HCT116 (cell line): Measurements from ENCODE around the gene MAP3K4. TPM values are rescaled to one million over a fixed set of nuclear protein-coding genes. Genes with fewer than 3 reads are reported as not detected.

Experiments used
- ATAC-seq: fragments of 200-7000 bp; cut with Tn5 transposase; 2 replicates; pipeline ENCODE4 v1.9.1; 2020; ENCODE audit warnings: mild to moderate bottlenecking, moderate library complexity
- BruUV-seq: library from RNA; stranded (reverse); fragments of 400-500 nt; replicated peaks from 2 replicates; lab custom pipeline; 2021; lab: Mats Ljungman, UMichigan
- CTCF ChIA-PET: fragments of 300-600 bp; sonication (Branson Sonifier 250); formaldehyde crosslinking; loops from one replicate; lab custom pipeline; 2021; ENCODE audit warnings: antibody characterized with exemption; lab: Charles Lee
- POLR2A ChIA-PET: fragments of 300-600, 350-600 bp; sonication (Branson Sonifier 250); formaldehyde crosslinking; loops from one replicate; lab custom pipeline; 2021; ENCODE audit warnings: antibody characterized with exemption; lab: Charles Lee
- RAD21 ChIA-PET, 2 experiments: fragments of 300-600 bp; sonication (Branson Sonifier 250); formaldehyde crosslinking; loops; one replicate each; lab custom pipeline; 2023; ENCODE audit warnings: low total read pairs in 2 of 2; ENCODE audit not compliant: uncharacterized antibody in 2 of 2, unreplicated experiment in 2 of 2, low non-redundant PET in 1 of 2; lab: Charles Lee
- DNase-seq: peaks from one replicate; pipeline ENCODE4 v3.0.0-alpha.2; 2010; ENCODE audit warnings: low read depth, low spot score
- H2AFZ ChIP-seq: fragments of 200-600 bp; shearing (Covaris generic), sonication (generic); 2 replicates; pipeline ENCODE4 v1.6.1; 2017; ENCODE audit warnings: low read depth, mixed run types, mixed read lengths, antibody characterized with exemption, low read length; ENCODE audit not compliant: poor library complexity, severe bottlenecking
- H3K27ac ChIP-seq: 2 replicates; pipeline ENCODE4 v1.5.1; 2012; ENCODE audit warnings: low read depth, low read length
- H3K27me3 ChIP-seq: fragments of 200-600 bp; sonication (generic); 2 replicates; pipeline ENCODE4 v1.6.1; 2016; ENCODE audit warnings: mixed run types, low read length, mixed read lengths; ENCODE audit not compliant: insufficient read depth
- H3K36me3 ChIP-seq, 2 experiments: fragments of 200-500 bp in 1 of 2; fragments of 200-600 bp in 1 of 2; sonication (Bioruptor generic) in 1 of 2; sonication (generic) in 1 of 2; 2 replicates each; pipeline versions ENCODE4 v1.5.1 to v1.6.1; 2014 to 2016; ENCODE audit warnings: low read length in 2 of 2, inconsistent platforms in 1 of 2, mixed read lengths in 1 of 2, mixed run types in 1 of 2; ENCODE audit not compliant: insufficient read depth in 2 of 2, control insufficient read depth in 1 of 2
- H3K4me1 ChIP-seq, 2 experiments: fragments of 200-600 bp in 1 of 2; sonication (generic) in 1 of 2; 2 replicates each; pipeline versions ENCODE4 v1.5.1 to v1.6.1; 2012 to 2017; ENCODE audit warnings: low read length in 2 of 2, inconsistent platforms in 1 of 2, mild to moderate bottlenecking in 1 of 2, mixed read lengths in 1 of 2, mixed run types in 1 of 2, moderate library complexity in 1 of 2; ENCODE audit not compliant: insufficient read depth in 2 of 2, control insufficient read depth in 1 of 2
- H3K4me2 ChIP-seq: fragments of 200-600 bp; sonication (generic); 2 replicates; pipeline ENCODE4 v1.6.1; 2017; ENCODE audit warnings: mixed run types, low read length, mixed read lengths
- H3K4me3 ChIP-seq, 2 experiments: fragments of 200-600 bp in 1 of 2; sonication (generic) in 1 of 2; replicated peaks in 1 of 2; 2 replicates each; pipeline ENCODE4 v1.5.1; 2011 to 2016; ENCODE audit warnings: low read length in 2 of 2, control low read depth in 1 of 2, low read depth in 1 of 2, mild to moderate bottlenecking in 1 of 2, mixed read lengths in 1 of 2, mixed run types in 1 of 2
- H3K79me2 ChIP-seq: fragments of 200-600 bp; sonication (generic); 2 replicates; pipeline ENCODE4 v1.6.1; 2017; ENCODE audit warnings: mild to moderate bottlenecking, mixed run types, low read length, moderate library complexity, mixed read lengths; ENCODE audit not compliant: insufficient read depth
- H3K9ac ChIP-seq: fragments of 200-600 bp; sonication (generic); 2 replicates; pipeline ENCODE4 v1.6.1; 2016; ENCODE audit warnings: low read length, mixed read lengths
- H3K9me2 ChIP-seq: fragments of 200-600 bp; sonication (generic), shearing (Covaris generic); 2 replicates; pipeline ENCODE4 v1.6.1; 2017; ENCODE audit warnings: mixed run types, mild to moderate bottlenecking, moderate library complexity; ENCODE audit not compliant: insufficient read depth
- H3K9me3 ChIP-seq, 2 experiments: fragments of 200-500 bp in 1 of 2; fragments of 200-600 bp in 1 of 2; sonication (Bioruptor generic) in 1 of 2; sonication (generic) in 1 of 2; 2 replicates each; pipeline ENCODE4 v1.6.1; 2014 to 2017; ENCODE audit warnings: low read length in 2 of 2, mixed read lengths in 2 of 2, inconsistent platforms in 1 of 2, low read depth in 1 of 2, mild to moderate bottlenecking in 1 of 2, mixed run types in 1 of 2, moderate library complexity in 1 of 2; ENCODE audit not compliant: control insufficient read depth in 1 of 2, insufficient read depth in 1 of 2
- H4K20me1 ChIP-seq: fragments of 200-600 bp; sonication (generic), shearing (Covaris generic); 2 replicates; pipeline ENCODE4 v1.6.1; 2017; ENCODE audit warnings: mixed run types, mild to moderate bottlenecking, moderate library complexity; ENCODE audit not compliant: insufficient read depth
- CEBPB ChIP-seq: IDR thresholded peaks from 2 replicates; pipeline ENCODE4 v1.6.1; 2012; ENCODE audit warnings: low read depth
- ELF1 ChIP-seq: IDR thresholded peaks from 2 replicates; pipeline ENCODE4 v1.6.1; 2012; ENCODE audit warnings: low read depth, borderline replicate concordance
- EZH2phosphoT487 ChIP-seq: fragments of 200-600 bp; IDR thresholded peaks from 2 replicates; pipeline ENCODE4 v1.6.1; 2018; ENCODE audit warnings: antibody characterized with exemption, borderline replicate concordance
- FOSL1 ChIP-seq: IDR thresholded peaks from 2 replicates; pipeline ENCODE4 v1.6.1; 2012; ENCODE audit warnings: low read depth
- POLR2AphosphoS5 ChIP-seq: IDR thresholded peaks from 2 replicates; pipeline ENCODE4 v1.6.1; 2011; ENCODE audit warnings: mild to moderate bottlenecking, low read depth, low read length, moderate library complexity
- SIN3A ChIP-seq: IDR thresholded peaks from 2 replicates; pipeline ENCODE4 v1.6.1; 2012; ENCODE audit warnings: low read depth
- SRF ChIP-seq: IDR thresholded peaks from 2 replicates; pipeline ENCODE4 v1.6.1; 2012; ENCODE audit warnings: low read depth
- TCF7L2 ChIP-seq: IDR thresholded peaks from 2 replicates; pipeline ENCODE4 v1.7.0; 2011; ENCODE audit warnings: borderline replicate concordance, inconsistent platforms; ENCODE audit not compliant: insufficient read depth, insufficient read length; ENCODE audit errors: extremely low read depth
- ZFX ChIP-seq: fragments of 450-650 bp; IDR thresholded peaks from 2 replicates; pipeline ENCODE4 v1.6.1; 2017
- ZNF274 ChIP-seq: fragments of 200-500 bp; sonication (Bioruptor generic); IDR thresholded peaks from 2 replicates; pipeline ENCODE4 v1.6.1; 2014; ENCODE audit warnings: mild to moderate bottlenecking, low read depth, low read length, inconsistent platforms
- intact Hi-C: fragments of 100-400 bp; cut with micrococcal nuclease; formaldehyde crosslinking; loops from 2 replicates; pipeline ENCODE4 v1.10.0; 2022
- total RNA-seq: library from RNA; stranded (reverse); gene quantifications from one replicate; pipeline ENCODE4 v1.2.1, GENCODE V29; 2021; ENCODE audit not compliant: unreplicated experiment
- TF ChIP-seq, protein P1 (sequence below), 3 experiments: fragments of 200-600 bp in 1 of 3; sonication (generic) in 1 of 3; IDR thresholded peaks in 2 of 3; conservative IDR thresholded peaks in 1 of 3; 2 replicates each; pipeline ENCODE4 v1.5.1; 2012 to 2017; ENCODE audit warnings: low read depth in 2 of 3, low read length in 2 of 3, antibody characterized with exemption in 1 of 3, borderline replicate concordance in 1 of 3, control low read depth in 1 of 3, mild to moderate bottlenecking in 1 of 3, mixed read lengths in 1 of 3, mixed run types in 1 of 3, moderate library complexity in 1 of 3; ENCODE audit not compliant: insufficient read depth in 1 of 3
- TF ChIP-seq, protein P2 (sequence below): IDR thresholded peaks from 2 replicates; pipeline ENCODE4 v1.6.1; 2012
- TF ChIP-seq, protein P3 (sequence below): IDR thresholded peaks from 2 replicates; pipeline ENCODE4 v1.6.1; 2012; ENCODE audit warnings: low read depth

Gene MAP3K4
- total RNA-seq, 1 experiment from 2014 or later = 46.5 TPM

DNA sequence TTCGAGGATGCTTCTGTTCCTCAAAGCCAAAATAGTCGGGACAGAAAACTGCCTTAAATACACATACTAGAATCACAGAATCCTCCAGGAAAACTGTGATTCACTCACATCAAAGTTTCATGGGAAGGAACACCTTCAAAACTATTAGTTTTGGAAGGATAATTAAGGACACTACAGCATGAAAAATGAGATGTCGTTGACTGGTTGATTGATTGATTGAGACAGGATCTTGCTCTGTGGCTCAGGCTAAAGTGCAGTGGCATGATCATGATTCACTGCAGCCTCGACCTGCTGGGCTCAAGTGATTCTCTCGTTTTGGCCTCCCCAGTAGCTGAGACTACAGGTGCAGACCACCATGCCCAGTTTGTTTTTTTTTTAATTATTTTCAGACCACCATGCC lies 25.7 kb upstream of the MAP3K4 start (continued):
- TF ChIP-seq TCF7L2 = no peak
- TF ChIP-seq CEBPB = no peak
- no peak for TF ChIP-seq ZFX
- TF ChIP-seq, protein P1, sequence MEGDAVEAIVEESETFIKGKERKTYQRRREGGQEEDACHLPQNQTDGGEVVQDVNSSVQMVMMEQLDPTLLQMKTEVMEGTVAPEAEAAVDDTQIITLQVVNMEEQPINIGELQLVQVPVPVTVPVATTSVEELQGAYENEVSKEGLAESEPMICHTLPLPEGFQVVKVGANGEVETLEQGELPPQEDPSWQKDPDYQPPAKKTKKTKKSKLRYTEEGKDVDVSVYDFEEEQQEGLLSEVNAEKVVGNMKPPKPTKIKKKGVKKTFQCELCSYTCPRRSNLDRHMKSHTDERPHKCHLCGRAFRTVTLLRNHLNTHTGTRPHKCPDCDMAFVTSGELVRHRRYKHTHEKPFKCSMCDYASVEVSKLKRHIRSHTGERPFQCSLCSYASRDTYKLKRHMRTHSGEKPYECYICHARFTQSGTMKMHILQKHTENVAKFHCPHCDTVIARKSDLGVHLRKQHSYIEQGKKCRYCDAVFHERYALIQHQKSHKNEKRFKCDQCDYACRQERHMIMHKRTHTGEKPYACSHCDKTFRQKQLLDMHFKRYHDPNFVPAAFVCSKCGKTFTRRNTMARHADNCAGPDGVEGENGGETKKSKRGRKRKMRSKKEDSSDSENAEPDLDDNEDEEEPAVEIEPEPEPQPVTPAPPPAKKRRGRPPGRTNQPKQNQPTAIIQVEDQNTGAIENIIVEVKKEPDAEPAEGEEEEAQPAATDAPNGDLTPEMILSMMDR (IDR thresholded peaks at IDR 0.05 in 2 of 3, conservative IDR thresholded peaks at IDR 0.05 in 1 of 3; ENCODE audit: borderline replicate concordance in 1 of 3, insufficient read depth in 1 of 3, low read depth in 2 of 3, low read length in 2 of 3) = no peak
- TF ChIP-seq, protein P2, sequence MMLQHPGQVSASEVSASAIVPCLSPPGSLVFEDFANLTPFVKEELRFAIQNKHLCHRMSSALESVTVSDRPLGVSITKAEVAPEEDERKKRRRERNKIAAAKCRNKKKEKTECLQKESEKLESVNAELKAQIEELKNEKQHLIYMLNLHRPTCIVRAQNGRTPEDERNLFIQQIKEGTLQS = no peak

DNA sequence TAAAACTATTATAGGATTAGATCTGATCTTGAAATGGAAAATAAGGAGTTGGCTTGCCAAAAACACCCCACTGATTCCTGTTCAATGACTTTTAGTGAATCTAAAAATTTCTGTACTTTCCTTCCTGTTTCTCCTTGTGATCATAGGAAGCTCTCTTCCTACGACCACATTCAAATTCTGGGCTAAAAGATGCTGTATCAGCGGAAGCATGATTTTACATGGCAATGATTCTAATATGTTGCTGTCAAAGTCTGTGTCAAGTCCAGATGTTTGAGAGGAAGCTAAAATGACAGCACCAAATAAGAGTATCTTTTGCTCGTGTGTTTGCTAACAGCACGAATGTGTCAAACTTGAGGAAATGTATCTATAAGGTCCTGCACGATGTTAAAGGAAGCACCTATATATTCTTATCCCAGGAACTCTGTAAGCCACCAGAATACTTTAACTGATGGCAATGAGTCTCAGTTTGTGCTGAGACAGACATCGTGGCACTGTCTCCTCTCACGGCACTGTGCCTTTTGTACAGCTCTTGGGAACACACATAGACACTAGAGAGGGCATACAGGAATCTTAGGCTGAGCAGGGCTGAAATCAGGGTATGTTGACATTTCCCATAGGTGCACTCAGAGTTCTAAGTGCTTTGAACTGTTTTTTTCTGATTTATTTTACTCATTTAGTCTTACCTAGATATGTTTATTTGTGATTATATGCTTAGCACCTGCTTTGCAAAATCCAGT lies 24.9 kb upstream of the MAP3K4 start:
- Histone ChIP-seq H3K4me3 (no peak overlapping the region), H3K9me3 (no peaks in the 10 kb centered on the region), H3K9ac (no peak overlapping the region), H3K27me3 (no peaks in the 10 kb centered on the region), H3K36me3 (no peaks in the 10 kb centered on the region), H3K79me2 (no peaks in the 10 kb centered on the region), H3K4me2 (no peak overlapping the region), H3K9me2 (no peaks in the 10 kb centered on the region), H3K27ac (no peak overlapping the region), H3K4me1 (no peaks in the 10 kb centered on the region), H2AFZ (no peak overlapping the region), H4K20me1 (no peaks in the 10 kb centered on the region)
- POLR2A ChIA-PET = no interaction called here
- TF ChIP-seq CEBPB (no peak), FOSL1 (no peak), ELF1 (no peak), SRF (no peak), EZH2phosphoT487 (no peak), SIN3A (no peak), POLR2AphosphoS5 (no peak), ZNF274 (no peak)
- TF ChIP-seq, protein P3, sequence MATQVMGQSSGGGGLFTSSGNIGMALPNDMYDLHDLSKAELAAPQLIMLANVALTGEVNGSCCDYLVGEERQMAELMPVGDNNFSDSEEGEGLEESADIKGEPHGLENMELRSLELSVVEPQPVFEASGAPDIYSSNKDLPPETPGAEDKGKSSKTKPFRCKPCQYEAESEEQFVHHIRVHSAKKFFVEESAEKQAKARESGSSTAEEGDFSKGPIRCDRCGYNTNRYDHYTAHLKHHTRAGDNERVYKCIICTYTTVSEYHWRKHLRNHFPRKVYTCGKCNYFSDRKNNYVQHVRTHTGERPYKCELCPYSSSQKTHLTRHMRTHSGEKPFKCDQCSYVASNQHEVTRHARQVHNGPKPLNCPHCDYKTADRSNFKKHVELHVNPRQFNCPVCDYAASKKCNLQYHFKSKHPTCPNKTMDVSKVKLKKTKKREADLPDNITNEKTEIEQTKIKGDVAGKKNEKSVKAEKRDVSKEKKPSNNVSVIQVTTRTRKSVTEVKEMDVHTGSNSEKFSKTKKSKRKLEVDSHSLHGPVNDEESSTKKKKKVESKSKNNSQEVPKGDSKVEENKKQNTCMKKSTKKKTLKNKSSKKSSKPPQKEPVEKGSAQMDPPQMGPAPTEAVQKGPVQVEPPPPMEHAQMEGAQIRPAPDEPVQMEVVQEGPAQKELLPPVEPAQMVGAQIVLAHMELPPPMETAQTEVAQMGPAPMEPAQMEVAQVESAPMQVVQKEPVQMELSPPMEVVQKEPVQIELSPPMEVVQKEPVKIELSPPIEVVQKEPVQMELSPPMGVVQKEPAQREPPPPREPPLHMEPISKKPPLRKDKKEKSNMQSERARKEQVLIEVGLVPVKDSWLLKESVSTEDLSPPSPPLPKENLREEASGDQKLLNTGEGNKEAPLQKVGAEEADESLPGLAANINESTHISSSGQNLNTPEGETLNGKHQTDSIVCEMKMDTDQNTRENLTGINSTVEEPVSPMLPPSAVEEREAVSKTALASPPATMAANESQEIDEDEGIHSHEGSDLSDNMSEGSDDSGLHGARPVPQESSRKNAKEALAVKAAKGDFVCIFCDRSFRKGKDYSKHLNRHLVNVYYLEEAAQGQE = no peak
- TF ChIP-seq, protein P2 = no peak
- TF ChIP-seq, protein P1 (IDR thresholded peaks at IDR 0.05 in 2 of 3, conservative IDR thresholded peaks at IDR 0.05 in 1 of 3; ENCODE audit: borderline replicate concordance in 1 of 3, insufficient read depth in 1 of 3, low read depth in 2 of 3, low read length in 2 of 3) = no peak
- ATAC-seq = no peak
- DNase-seq = no peak
- CTCF ChIA-PET = no interaction called here
- BruUV-seq = no TSS peak
- RAD21 ChIA-PET = no interaction called here
- intact Hi-C loops = no loop called here
